A673 (cell line): ENCODE data around the gene DDAH1.

ENCODE experiments used
- EZH2 ChIP-seq: fragments of 200-600 bp; sonication (generic); IDR thresholded peaks from 2 replicates; pipeline ENCODE4 v1.6.1; 2017; ENCODE audit warnings: borderline replicate concordance, low read depth, mild to moderate bottlenecking, mixed read lengths, antibody characterized with exemption, low read length; ENCODE audit not compliant: poor library complexity, severe bottlenecking
- TF ChIP-seq, protein P1 (sequence below): fragments of 300-800, 200-600 bp; sonication (generic); conservative IDR thresholded peaks from 2 replicates; pipeline ENCODE4 v1.5.1; 2017; ENCODE audit warnings: low read depth, mild to moderate bottlenecking, antibody characterized with exemption, low read length, moderate library complexity, mixed read lengths

- TF ChIP-seq, protein P1, sequence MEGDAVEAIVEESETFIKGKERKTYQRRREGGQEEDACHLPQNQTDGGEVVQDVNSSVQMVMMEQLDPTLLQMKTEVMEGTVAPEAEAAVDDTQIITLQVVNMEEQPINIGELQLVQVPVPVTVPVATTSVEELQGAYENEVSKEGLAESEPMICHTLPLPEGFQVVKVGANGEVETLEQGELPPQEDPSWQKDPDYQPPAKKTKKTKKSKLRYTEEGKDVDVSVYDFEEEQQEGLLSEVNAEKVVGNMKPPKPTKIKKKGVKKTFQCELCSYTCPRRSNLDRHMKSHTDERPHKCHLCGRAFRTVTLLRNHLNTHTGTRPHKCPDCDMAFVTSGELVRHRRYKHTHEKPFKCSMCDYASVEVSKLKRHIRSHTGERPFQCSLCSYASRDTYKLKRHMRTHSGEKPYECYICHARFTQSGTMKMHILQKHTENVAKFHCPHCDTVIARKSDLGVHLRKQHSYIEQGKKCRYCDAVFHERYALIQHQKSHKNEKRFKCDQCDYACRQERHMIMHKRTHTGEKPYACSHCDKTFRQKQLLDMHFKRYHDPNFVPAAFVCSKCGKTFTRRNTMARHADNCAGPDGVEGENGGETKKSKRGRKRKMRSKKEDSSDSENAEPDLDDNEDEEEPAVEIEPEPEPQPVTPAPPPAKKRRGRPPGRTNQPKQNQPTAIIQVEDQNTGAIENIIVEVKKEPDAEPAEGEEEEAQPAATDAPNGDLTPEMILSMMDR: no peak
- TF ChIP-seq EZH2: no peak
Observed at GRCh38 chr1:85417017-85417416, 47.9 kb downstream of the DDAH1 start.
